ENCODE measurements around the gene MAP7D3.

Gene MAP7D3

GRCh38 chrX:136262812-136263315 is 11.7 kb upstream of the MAP7D3 start:
- TF ChIP-seq, protein P1, sequence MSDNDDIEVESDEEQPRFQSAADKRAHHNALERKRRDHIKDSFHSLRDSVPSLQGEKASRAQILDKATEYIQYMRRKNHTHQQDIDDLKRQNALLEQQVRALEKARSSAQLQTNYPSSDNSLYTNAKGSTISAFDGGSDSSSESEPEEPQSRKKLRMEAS (IDR thresholded peaks at IDR 0.05), result no peak
- TF ChIP-seq, protein P2, sequence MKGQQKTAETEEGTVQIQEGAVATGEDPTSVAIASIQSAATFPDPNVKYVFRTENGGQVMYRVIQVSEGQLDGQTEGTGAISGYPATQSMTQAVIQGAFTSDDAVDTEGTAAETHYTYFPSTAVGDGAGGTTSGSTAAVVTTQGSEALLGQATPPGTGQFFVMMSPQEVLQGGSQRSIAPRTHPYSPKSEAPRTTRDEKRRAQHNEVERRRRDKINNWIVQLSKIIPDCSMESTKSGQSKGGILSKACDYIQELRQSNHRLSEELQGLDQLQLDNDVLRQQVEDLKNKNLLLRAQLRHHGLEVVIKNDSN (IDR thresholded peaks at IDR 0.05), result peak; percentile 37; the same call in 1 of the 2 replicates
- no peak for TF ChIP-seq RAD21 (IDR thresholded peaks at IDR 0.05; ENCODE audit: low read depth)
- no peak for TF ChIP-seq FOXM1 (IDR thresholded peaks at IDR 0.05; ENCODE audit: borderline replicate concordance, low read depth)

DNA sequence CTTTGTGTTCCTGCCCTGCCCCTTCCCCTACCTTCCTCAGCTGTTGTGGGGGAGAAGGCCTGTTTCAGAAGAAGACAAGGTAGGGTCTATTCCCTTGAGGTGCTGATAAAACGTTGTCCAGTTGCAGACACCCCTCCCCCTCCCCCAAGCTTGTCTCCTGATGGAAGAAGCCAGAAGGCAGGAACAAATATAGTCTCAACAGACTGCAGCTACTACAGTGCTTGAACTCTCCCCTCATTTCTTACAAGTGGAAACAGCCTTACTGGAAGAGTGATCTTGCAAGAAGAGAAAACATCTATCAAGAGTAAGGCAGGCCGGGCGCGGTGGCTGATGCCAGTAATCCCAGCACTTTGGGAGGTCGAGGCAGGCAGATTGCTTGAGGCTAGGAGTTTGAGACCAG is 11.0 kb upstream of the MAP7D3 start:
- TF ChIP-seq, protein P2 (IDR thresholded peaks at IDR 0.05), result no peak
- TF ChIP-seq RAD21 (IDR thresholded peaks at IDR 0.05; ENCODE audit: low read depth) (no peak), EP300 (IDR thresholded peaks at IDR 0.05; ENCODE audit: borderline replicate concordance) (no peak), CREB1 (IDR thresholded peaks at IDR 0.05; ENCODE audit: low read depth) (no peak), CEBPB (IDR thresholded peaks at IDR 0.05) (no peak), EGR1 (IDR thresholded peaks at IDR 0.05) (no peak), TCF12 (IDR thresholded peaks at IDR 0.05; ENCODE audit: low read depth) (no peak), YY1 (IDR thresholded peaks at IDR 0.05; ENCODE audit: low read depth) (no peak), NFIC (IDR thresholded peaks at IDR 0.05) (no peak), ZBTB7A (IDR thresholded peaks at IDR 0.05; ENCODE audit: low read depth) (no peak), TEAD4 (IDR thresholded peaks at IDR 0.05) (no peak), TAF1 (IDR thresholded peaks at IDR 0.05; ENCODE audit: low read depth) (no peak), FOXM1 (IDR thresholded peaks at IDR 0.05; ENCODE audit: borderline replicate concordance, low read depth) (no peak)
- TF ChIP-seq, protein P3, sequence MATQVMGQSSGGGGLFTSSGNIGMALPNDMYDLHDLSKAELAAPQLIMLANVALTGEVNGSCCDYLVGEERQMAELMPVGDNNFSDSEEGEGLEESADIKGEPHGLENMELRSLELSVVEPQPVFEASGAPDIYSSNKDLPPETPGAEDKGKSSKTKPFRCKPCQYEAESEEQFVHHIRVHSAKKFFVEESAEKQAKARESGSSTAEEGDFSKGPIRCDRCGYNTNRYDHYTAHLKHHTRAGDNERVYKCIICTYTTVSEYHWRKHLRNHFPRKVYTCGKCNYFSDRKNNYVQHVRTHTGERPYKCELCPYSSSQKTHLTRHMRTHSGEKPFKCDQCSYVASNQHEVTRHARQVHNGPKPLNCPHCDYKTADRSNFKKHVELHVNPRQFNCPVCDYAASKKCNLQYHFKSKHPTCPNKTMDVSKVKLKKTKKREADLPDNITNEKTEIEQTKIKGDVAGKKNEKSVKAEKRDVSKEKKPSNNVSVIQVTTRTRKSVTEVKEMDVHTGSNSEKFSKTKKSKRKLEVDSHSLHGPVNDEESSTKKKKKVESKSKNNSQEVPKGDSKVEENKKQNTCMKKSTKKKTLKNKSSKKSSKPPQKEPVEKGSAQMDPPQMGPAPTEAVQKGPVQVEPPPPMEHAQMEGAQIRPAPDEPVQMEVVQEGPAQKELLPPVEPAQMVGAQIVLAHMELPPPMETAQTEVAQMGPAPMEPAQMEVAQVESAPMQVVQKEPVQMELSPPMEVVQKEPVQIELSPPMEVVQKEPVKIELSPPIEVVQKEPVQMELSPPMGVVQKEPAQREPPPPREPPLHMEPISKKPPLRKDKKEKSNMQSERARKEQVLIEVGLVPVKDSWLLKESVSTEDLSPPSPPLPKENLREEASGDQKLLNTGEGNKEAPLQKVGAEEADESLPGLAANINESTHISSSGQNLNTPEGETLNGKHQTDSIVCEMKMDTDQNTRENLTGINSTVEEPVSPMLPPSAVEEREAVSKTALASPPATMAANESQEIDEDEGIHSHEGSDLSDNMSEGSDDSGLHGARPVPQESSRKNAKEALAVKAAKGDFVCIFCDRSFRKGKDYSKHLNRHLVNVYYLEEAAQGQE (IDR thresholded peaks at IDR 0.05; ENCODE audit: low read depth), result no peak
- TF ChIP-seq, protein P1 (IDR thresholded peaks at IDR 0.05), result no peak

DNA sequence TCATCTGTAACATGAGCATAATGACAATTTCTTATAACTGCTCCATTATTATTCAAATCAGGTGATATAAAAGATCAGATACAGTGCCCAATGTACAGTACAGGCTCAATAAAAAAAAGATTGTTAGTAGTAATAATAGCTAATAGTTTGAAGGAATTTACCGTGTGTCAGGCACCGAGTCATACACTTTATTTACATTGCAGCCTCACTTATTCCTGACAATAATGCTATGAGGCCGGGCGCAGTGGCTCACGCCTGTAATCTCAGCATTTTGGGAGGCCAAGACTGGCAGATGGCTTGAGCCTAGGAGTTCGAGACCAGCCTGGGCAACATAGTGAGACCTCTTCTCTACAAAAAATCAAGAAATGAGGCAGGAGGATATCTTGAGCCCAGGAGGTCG is 10.1 kb upstream of the MAP7D3 start:
- TF ChIP-seq YY1 (IDR thresholded peaks at IDR 0.05; ENCODE audit: low read depth), result no peak
- TF ChIP-seq, protein P1 (IDR thresholded peaks at IDR 0.05), result no peak
- no peak for TF ChIP-seq NFIC (IDR thresholded peaks at IDR 0.05)

DNA sequence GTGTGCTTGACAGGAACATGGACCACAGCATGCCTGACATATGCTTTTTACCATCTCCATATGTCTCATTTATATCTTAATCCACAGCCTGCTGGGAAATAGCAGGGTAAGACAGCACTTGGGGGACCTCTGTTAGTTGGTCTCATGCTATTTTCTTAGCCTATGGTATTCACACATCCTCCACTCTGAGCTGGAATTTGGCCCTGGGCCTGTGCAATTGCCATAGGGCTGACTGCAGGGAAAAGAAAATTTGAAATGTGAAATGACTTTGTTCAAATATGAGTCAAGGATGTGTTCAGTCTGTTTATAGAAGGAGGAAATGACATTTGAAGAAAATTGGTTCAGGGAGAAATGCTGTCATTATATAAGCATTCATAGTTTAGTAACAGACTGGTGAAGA is 9.6 kb upstream of the MAP7D3 start:
- TF ChIP-seq EP300 (IDR thresholded peaks at IDR 0.05; ENCODE audit: borderline replicate concordance) (no peak), CEBPB (IDR thresholded peaks at IDR 0.05) (no peak), EGR1 (IDR thresholded peaks at IDR 0.05) (no peak), RAD21 (IDR thresholded peaks at IDR 0.05; ENCODE audit: low read depth) (no peak), TEAD4 (IDR thresholded peaks at IDR 0.05) (no peak)
- TF ChIP-seq, protein P2 (IDR thresholded peaks at IDR 0.05), result no peak
- TF ChIP-seq, protein P1 (IDR thresholded peaks at IDR 0.05), result no peak

DNA sequence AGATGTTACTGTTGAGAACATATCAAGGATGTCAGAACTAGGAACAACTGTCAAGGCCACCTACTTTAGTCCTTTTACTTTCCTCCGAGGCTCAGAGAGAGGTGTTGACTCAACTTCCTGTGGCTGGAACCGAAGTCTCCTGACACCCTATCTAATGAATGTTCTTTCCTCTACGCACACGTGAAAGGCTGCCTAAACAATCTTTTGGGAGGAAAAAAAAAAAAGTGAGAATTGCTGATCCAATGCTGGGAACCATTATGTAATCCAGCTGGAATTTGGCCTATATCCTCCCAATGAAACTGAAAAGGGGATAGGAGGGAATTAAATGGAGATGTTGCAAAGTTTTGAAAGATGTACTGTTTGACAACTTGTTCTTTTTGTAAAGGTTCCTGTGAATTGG is 8.3 kb upstream of the MAP7D3 start:
- TF ChIP-seq, protein P3 (IDR thresholded peaks at IDR 0.05; ENCODE audit: low read depth), result no peak
- no peak for TF ChIP-seq RAD21 (IDR thresholded peaks at IDR 0.05; ENCODE audit: low read depth)
- TF ChIP-seq EGR1 (IDR thresholded peaks at IDR 0.05), result no peak
- no peak for TF ChIP-seq ZBTB7A (IDR thresholded peaks at IDR 0.05; ENCODE audit: low read depth)
- TF ChIP-seq, protein P1 (IDR thresholded peaks at IDR 0.05), result no peak
- no peak for TF ChIP-seq CEBPB (IDR thresholded peaks at IDR 0.05)
- TF ChIP-seq TCF12 (IDR thresholded peaks at IDR 0.05; ENCODE audit: low read depth), result no peak
- no peak for TF ChIP-seq TAF1 (IDR thresholded peaks at IDR 0.05; ENCODE audit: low read depth)
- no peak for TF ChIP-seq NFIC (IDR thresholded peaks at IDR 0.05)
- TF ChIP-seq CREB1 (IDR thresholded peaks at IDR 0.05; ENCODE audit: low read depth), result no peak
- no peak for TF ChIP-seq YY1 (IDR thresholded peaks at IDR 0.05; ENCODE audit: low read depth)
- TF ChIP-seq FOXM1 (IDR thresholded peaks at IDR 0.05; ENCODE audit: borderline replicate concordance, low read depth), result no peak
- TF ChIP-seq EP300 (IDR thresholded peaks at IDR 0.05; ENCODE audit: borderline replicate concordance), result no peak
- TF ChIP-seq TEAD4 (IDR thresholded peaks at IDR 0.05), result no peak
- TF ChIP-seq, protein P2 (IDR thresholded peaks at IDR 0.05), result no peak

All from Ishikawa (cell line).